ENCODE results near the gene GSG1L2. TPM values are rescaled to one million over a fixed set of nuclear protein-coding genes. Genes with fewer than 3 reads are reported as not detected.
A peak's percentile ranks its signal among the peaks of the same experiment; 100 is the strongest.

Gene GSG1L2
- total and polyA plus RNA-seq, 2 experiments from 2014 or later: not detected

- TF ChIP-seq, protein P1, sequence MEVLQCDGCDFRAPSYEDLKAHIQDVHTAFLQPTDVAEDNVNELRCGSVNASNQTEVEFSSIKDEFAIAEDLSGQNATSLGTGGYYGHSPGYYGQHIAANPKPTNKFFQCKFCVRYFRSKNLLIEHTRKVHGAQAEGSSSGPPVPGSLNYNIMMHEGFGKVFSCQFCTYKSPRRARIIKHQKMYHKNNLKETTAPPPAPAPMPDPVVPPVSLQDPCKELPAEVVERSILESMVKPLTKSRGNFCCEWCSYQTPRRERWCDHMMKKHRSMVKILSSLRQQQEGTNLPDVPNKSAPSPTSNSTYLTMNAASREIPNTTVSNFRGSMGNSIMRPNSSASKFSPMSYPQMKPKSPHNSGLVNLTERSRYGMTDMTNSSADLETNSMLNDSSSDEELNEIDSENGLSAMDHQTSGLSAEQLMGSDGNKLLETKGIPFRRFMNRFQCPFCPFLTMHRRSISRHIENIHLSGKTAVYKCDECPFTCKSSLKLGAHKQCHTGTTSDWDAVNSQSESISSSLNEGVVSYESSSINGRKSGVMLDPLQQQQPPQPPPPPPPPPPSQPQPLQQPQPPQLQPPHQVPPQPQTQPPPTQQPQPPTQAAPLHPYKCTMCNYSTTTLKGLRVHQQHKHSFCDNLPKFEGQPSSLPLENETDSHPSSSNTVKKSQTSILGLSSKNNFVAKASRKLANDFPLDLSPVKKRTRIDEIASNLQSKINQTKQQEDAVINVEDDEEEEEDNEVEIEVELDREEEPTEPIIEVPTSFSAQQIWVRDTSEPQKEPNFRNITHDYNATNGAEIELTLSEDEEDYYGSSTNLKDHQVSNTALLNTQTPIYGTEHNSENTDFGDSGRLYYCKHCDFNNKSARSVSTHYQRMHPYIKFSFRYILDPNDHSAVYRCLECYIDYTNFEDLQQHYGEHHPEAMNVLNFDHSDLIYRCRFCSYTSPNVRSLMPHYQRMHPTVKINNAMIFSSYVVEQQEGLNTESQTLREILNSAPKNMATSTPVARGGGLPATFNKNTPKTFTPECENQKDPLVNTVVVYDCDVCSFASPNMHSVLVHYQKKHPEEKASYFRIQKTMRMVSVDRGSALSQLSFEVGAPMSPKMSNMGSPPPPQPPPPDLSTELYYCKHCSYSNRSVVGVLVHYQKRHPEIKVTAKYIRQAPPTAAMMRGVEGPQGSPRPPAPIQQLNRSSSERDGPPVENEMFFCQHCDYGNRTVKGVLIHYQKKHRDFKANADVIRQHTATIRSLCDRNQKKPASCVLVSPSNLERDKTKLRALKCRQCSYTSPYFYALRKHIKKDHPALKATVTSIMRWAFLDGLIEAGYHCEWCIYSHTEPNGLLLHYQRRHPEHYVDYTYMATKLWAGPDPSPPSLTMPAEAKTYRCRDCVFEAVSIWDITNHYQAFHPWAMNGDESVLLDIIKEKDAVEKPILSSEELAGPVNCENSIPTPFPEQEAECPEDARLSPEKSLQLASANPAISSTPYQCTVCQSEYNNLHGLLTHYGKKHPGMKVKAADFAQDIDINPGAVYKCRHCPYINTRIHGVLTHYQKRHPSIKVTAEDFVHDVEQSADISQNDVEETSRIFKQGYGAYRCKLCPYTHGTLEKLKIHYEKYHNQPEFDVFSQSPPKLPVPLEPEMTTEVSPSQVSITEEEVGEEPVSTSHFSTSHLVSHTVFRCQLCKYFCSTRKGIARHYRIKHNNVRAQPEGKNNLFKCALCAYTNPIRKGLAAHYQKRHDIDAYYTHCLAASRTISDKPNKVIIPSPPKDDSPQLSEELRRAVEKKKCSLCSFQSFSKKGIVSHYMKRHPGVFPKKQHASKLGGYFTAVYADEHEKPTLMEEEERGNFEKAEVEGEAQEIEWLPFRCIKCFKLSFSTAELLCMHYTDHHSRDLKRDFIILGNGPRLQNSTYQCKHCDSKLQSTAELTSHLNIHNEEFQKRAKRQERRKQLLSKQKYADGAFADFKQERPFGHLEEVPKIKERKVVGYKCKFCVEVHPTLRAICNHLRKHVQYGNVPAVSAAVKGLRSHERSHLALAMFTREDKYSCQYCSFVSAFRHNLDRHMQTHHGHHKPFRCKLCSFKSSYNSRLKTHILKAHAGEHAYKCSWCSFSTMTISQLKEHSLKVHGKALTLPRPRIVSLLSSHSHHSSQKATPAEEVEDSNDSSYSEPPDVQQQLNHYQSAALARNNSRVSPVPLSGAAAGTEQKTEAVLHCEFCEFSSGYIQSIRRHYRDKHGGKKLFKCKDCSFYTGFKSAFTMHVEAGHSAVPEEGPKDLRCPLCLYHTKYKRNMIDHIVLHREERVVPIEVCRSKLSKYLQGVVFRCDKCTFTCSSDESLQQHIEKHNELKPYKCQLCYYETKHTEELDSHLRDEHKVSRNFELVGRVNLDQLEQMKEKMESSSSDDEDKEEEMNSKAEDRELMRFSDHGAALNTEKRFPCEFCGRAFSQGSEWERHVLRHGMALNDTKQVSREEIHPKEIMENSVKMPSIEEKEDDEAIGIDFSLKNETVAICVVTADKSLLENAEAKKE (CRISPR knock-in tag; IDR thresholded peaks at IDR 0.05): no peak
- TF ChIP-seq JUNB (IDR thresholded peaks at IDR 0.05; ENCODE audit: unreplicated experiment) (no peak), POLR2AphosphoS5 (IDR thresholded peaks at IDR 0.05; ENCODE audit: low read depth) (no peak), EZH2 (IDR thresholded peaks at IDR 0.05; ENCODE audit: low read depth, unreplicated experiment) (no peak)
Observed at GRCh38 chr17:9792181-9792840, 29.6 kb downstream of the GSG1L2 start (continued).

DNA sequence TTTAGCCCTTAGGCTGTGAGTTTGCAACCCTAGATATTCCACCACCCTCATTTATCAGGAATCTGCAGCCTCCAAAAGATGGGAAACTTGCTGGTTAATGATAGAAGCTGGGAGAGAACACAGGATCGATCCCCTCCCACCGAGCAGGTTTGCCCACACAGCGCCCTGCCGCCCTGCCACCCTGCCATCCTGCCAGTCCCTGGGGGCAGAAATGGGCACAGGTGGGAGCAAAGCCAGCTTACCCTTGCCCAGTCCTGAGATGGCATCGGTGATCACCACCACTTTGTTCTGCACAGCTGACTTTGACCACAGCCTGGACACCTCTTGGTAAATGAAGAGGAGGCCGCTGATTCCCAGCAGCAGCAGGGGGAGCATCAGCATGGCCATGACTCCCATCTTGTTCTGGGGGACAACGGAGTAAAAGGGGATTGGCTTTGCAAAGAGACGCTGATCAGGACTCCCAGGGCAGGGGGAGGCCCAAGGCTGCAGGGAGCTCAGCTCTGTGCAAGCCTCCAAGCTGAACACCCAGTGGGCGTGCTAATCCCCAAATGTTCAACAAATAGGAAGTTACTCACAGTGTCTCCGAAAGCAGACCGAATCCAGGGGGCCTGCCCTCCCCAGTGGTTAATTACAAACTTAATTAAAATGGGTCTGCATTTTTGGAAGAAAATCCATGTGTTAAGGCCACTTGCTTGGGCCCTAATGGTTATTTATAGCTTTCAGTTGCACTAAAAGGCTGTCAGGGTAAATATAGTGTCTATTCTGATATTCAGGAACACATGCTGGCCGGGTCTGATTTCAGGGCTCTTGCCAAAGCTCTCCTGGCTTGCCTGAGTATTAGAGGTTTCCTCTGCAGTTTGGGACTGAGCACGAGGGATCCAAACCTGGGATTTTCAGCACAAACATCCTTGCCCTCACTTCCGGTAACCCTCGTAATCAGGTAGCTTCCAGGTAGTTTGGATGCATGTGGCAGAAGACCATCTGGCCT lies 30.7 kb downstream of the GSG1L2 start, which contains the start of gene DHRS7C:
TSS of gene DHRS7C (minus strand) at position 704 of the 988 bp plus-strand sequence. CDS start at position 396, 308 bp downstream.
- Histone ChIP-seq H3K4me3 (no peak within 1 kb of the TSS), H3K36me3 (ENCODE audit: insufficient read depth) (no peaks in the 10 kb centered on the region), H3K27ac (ENCODE audit: low read depth) (no peak within 1 kb of the TSS), H3K4me1 (ENCODE audit: insufficient read depth) (no peaks in the 10 kb centered on the region), H2AFZ (peak within 1 kb of the TSS; percentile 69), H4K20me1 (replicated peaks; ENCODE audit: insufficient read depth) (no peaks in the 10 kb centered on the region), H3K27me3 (ENCODE audit: insufficient read depth) (no peaks in the 10 kb centered on the region), H3K79me2 (replicated peaks; ENCODE audit: insufficient read depth) (no peaks in the 10 kb centered on the region), H3K4me2 (no peak within 1 kb of the TSS), H3F3A (replicated peaks; ENCODE audit: low read depth) (no peaks in the 10 kb centered on the region), H3K9me2 (ENCODE audit: insufficient read depth) (no peaks in the 10 kb centered on the region)
- Mint-ChIP-seq H3K36me3 (ENCODE audit: low read depth) (no peaks in the 10 kb centered on the region), H3K27ac (no peak within 1 kb of the TSS), H3K9me3 (no peaks in the 10 kb centered on the region), H3K27me3 (ENCODE audit: insufficient read depth, low read depth, poor library complexity) (peaks cover 6% of the 10 kb centered on the region), H3K4me1 (no peaks in the 10 kb centered on the region), H3K4me3 (no peak within 1 kb of the TSS)
- ATAC-seq (no peak), DNase-seq (ENCODE audit: low spot score) (no peak)
- TF ChIP-seq EZH2 (IDR thresholded peaks at IDR 0.05; ENCODE audit: low read depth, unreplicated experiment): no peak

Data from GM23338 (cell line).